Spinal cord (tissue), 10 donors: ENCODE data around the gene KRT7. TPM values are rescaled to one million over a fixed set of nuclear protein-coding genes. Genes with fewer than 3 reads are reported as not detected.

Source experiments
- DNase-seq, 6 donors: peaks; one replicate each; pipeline versions ENCODE4 v3.0.0 to v3.0.0-alpha.2; 2013 to 2015; ENCODE audit warnings: low spot score in 6 of 6, low read depth in 4 of 6
- H3K27ac ChIP-seq: one replicate; pipeline ENCODE4 v1.5.1; 2013; ENCODE audit warnings: low read depth, low read length, control low read depth
- H3K27me3 ChIP-seq: one replicate; pipeline ENCODE4 v1.6.1; 2013; ENCODE audit warnings: low read length; ENCODE audit not compliant: control insufficient read depth, insufficient read depth
- H3K36me3 ChIP-seq: one replicate; pipeline ENCODE4 v1.6.1; 2013; ENCODE audit warnings: low read length; ENCODE audit not compliant: control insufficient read depth, insufficient read depth
- H3K4me1 ChIP-seq: one replicate; pipeline ENCODE4 v1.6.1; 2013; ENCODE audit warnings: low read length; ENCODE audit not compliant: control insufficient read depth, insufficient read depth
- H3K4me3 ChIP-seq: one replicate; pipeline ENCODE4 v1.5.1; 2013; ENCODE audit warnings: low read depth, low read length, control low read depth
- H3K9me3 ChIP-seq: one replicate; pipeline ENCODE4 v1.6.1; 2013; ENCODE audit warnings: low read length; ENCODE audit not compliant: control insufficient read depth, insufficient read depth
- WGBS: methylation state at CpG from one replicate; pipeline ENCODE4 v1.1.5; 2013; ENCODE audit warnings: missing lambda C conversion rate; ENCODE audit not compliant: insufficient coverage; 5-methylcytosine and 5-hydroxymethylcytosine counted together
- polyA plus RNA-seq, 2 donors: library from polyadenylated mRNA; unstranded; fragments of 120-200 nt; gene quantifications; one replicate each; pipeline ENCODE4 v1.2.1, GENCODE V29; 2013; ENCODE audit not compliant: insufficient read length in 2 of 2
- total RNA-seq, 2 donors: library from RNA; depleted of rRNA in 1 of 2; stranded (reverse); fragments of 120-200 nt in 1 of 2; fragments of >200 nt in 1 of 2; gene quantifications; one replicate each; pipeline versions ENCODE4 v1.2.3 to v1.2.4, GENCODE V29; 2013 to 2014
- donor health status: healthy.

Gene KRT7
- total and polyA plus RNA-seq, 4 donors = 0.33 to 1.2 (median 0.63) TPM; not detected in 1

DNA sequence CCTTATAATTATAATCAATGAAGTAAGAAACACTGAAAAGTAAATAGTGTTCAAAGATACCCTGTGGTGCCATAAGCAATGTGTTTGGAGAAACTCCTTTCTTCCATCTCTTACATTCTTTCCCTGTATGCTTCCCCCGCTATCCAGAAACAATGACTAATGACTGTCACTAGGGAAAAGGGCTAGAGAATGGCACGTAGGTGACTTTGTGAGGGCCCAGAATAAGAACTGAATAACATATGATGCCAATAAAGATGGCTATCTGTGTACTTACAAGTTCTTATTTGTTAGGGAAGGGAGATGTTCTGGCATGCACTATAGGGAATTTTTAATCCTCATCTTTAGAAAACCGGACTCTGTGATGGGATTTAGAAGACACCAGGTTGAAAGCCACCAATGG is 4.7 kb upstream of the KRT7 start:
- Histone ChIP-seq H3K9me3 (no peaks in the 10 kb centered on the region), H3K4me1 (peaks cover 12% of the 10 kb centered on the region), H3K36me3 (no peaks in the 10 kb centered on the region), H3K27me3 (peaks cover 31% of the 10 kb centered on the region), H3K27ac (no peak overlapping the region), H3K4me3 (no peak overlapping the region)
- DNase-seq = no peak
- WGBS = 64% methylated on average over 2 of the region's 3 CpGs

DNA sequence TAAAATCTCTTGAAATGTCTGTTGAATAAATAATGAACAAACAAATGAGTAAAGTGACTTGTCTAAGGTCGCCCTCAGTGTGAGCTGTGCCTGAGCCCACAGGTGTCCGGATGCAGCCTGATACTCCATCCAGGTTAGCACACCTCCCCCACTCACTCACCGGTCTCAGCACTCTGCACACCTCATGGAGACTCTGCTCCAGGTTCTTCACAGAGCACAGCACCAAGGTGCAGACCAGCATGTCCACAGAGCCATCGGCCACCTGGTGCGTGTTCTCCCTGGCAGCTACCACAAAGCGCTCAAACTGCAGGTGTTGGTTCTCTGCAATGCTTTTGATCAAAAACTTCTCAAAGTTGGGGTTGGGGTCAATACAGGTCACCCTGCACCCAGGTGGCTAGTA is 4.1 kb upstream of the KRT7 start:
- Histone ChIP-seq H3K27me3 (peaks cover 36% of the 10 kb centered on the region), H3K4me3 (no peak overlapping the region), H3K36me3 (no peaks in the 10 kb centered on the region), H3K4me1 (peaks cover 16% of the 10 kb centered on the region), H3K27ac (no peak overlapping the region), H3K9me3 (no peaks in the 10 kb centered on the region)
- WGBS = 98% methylated on average over 6 of the region's 6 CpGs
- no peak for DNase-seq

DNA sequence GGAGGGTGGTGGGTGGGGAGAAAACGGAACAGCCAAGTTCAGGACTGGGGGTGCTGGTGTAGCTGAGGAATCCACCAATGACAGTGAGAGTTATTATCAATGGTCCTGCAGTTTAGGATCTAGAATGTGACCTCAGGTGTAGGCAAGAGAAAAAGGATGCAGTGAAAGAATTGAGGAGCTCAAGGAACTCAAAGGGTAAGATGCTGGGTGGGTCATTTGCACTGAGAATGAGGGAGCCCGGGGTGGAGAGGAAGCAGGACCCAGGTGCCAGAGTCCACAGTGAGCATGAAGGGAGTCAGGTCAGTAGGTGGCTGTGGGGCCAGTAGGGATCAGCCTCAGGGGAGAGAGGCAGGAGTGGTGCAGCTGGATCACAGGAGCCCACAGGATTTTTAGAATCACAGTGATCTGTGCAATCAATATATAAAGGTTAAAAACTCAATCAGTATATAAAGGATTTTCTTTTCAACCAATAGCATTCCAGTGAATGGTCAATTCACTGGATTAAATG is 3.2 kb upstream of the KRT7 start:
- peaks cover 46% of the 10 kb centered on the region for H3K27me3 ChIP-seq
- 74% methylated on average over 2 of the region's 2 CpGs for WGBS

DNA sequence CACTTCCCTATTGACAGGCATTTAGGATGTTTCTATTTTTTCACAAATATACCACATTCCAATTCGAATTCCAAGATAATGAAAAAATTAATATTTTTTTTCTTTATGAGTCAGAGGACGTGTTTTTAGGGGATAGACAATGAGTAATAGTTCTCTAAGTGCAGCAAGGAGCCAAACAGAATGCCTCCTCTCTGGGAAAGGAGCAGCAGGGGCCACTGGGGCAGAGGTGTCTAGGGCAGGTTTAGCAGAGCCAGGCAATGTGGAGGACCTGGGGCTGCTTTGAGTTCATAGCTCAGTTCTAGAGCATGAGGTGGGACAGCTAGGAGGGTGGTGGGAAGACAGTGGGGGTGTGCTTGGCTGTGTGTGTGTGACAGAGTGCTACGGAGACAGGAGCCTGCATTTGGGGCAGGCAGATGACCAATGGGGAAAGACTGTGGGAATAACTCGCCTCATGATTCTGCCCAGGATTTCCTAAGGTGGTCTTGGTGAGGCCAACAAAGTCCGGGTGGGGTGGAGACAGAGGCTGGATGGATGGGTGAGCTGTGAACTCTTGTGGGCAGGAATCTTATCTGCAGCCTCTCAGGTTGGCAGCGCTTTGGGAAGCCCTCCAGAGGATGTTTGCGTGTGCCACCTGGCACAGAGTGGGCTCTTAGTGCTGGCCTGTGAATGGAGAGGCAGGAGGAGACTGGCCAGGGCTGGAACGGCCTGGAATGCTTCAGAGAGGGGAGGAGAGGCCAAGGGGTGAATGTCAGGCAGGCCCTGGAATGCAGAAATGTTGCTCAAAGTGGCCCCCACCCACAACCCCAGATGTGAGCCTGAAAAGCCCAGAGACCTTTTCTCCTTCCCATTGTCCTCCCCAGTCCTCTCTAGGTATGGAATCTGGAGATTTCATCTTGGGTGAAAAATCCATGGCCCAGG is 2.4 kb upstream of the KRT7 start:
- no peak overlapping the region for H3K4me3 ChIP-seq
- DNase-seq = no peak
- no peak overlapping the region for H3K27ac ChIP-seq
- 74% methylated on average over 6 of the region's 8 CpGs for WGBS
- H3K27me3 ChIP-seq = peaks cover 46% of the 10 kb centered on the region
- peaks cover 16% of the 10 kb centered on the region for H3K4me1 ChIP-seq
- H3K9me3 ChIP-seq = no peaks in the 10 kb centered on the region
- H3K36me3 ChIP-seq = no peaks in the 10 kb centered on the region

More for the DNA sequence above, 3.2 kb upstream of the KRT7 start:
- H3K9me3 ChIP-seq = no peaks in the 10 kb centered on the region
- no peak overlapping the region for H3K27ac ChIP-seq
- no peak for DNase-seq
- peaks cover 16% of the 10 kb centered on the region for H3K4me1 ChIP-seq
- no peak overlapping the region for H3K4me3 ChIP-seq
- no peaks in the 10 kb centered on the region for H3K36me3 ChIP-seq

DNA sequence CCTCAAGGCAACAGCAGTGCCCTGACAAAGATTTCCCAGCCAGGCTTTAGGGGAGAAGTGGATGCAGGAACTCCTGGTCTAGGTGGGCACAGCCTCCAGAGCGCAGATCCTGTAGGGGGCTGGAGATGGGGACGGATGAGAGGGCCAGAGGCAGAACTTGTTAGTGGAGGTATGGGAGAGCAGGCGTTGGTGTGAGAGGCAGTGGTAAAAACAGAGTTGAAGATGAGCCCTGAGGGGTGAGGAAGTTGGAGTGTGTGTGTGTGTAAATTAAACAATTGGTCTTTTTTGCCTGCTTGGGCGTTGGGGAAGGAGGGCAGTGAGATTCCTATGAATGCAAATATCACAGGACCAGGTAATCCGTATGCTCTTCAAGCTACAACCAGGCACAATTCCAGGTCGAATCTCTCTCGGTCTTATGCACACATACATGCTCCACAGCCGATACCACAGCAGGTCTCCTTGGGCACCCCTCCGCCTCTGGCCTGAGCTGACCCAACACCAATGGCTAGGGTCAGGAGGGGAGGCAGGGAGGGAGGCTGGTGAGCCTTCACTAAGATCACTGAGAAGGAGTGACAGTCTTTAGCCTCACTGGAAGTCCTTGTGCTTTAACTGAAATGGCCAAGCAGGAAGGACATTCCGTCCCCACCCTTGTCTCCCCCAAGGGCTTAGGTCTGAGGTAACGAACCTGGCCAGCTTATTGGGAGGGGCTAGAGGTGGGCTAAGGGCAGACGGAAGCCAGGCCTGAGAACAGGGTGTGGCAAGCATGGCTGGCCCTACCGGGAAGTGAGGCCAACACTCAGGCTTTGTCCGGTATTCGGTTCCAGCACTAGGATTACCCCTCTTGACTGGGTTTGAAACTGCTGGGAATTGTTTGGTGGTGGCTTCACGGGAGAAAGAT is 1.5 kb upstream of the KRT7 start:
- no peak for DNase-seq
- Histone ChIP-seq H3K9me3 (no peaks in the 10 kb centered on the region), H3K27ac (no peak overlapping the region), H3K4me1 (peaks cover 16% of the 10 kb centered on the region), H3K36me3 (no peaks in the 10 kb centered on the region), H3K4me3 (no peak overlapping the region), H3K27me3 (peaks cover 46% of the 10 kb centered on the region)
- WGBS = 68% methylated on average over 14 of the region's 16 CpGs

DNA sequence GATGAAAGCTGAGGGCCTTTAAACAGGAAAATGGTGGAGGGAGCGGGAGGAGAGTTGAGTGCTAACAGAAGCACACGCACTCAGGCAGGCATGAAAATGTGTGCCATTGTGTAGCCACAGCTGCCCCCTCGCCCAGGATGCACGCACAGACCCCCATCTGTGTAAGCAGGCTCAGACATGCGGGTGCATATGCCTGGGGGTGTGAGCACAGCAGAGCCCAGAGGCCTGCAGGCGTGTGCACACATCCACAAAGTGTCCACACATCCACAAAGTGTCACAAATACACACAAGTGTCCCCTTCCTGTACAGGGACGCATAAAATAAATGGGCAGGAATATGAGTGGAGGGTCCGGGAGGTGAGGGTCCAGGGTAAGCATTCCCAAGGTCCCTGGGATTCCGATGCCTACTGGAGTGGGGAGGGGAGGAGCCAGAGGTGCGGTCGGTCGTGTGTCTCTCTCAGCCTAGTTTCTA is 805 bp upstream of the KRT7 start:
- no peak for DNase-seq

DNA sequence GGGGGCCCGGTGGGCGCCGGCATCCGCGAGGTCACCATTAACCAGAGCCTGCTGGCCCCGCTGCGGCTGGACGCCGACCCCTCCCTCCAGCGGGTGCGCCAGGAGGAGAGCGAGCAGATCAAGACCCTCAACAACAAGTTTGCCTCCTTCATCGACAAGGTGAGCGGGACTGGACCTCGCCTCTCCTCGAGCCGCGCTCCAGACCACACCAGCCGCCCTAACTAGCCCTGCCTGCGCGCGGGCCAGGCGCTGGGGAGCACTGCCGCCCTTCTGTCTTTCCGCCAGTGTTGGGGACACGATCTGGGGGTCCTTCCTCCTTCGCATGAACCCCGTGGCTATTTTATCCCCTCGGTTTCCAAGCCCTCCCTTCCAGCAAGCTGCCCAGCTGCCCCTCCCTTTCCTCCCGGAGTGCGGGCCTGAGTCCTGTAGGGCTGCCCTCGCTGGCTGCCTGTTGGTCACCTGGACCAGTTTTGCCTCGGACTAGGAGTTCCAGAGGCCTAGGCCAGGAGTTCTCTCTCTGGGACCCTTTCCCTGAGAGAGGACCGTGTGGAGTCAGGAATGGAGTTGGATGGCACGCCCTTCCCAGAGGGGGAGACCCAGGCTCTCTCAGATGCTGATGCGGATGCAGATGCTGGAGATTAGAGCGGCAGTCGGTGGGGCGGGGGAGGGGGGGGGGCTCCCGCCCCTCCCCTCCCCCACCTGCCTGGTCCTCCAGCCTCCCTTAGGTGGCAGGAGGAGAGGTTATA is 592 bp downstream of the KRT7 start:
- no peak for DNase-seq
- 8% methylated on average over 32 of the region's 40 CpGs for WGBS
- H3K4me3 ChIP-seq = no peak overlapping the region
- peaks cover 46% of the 10 kb centered on the region for H3K27me3 ChIP-seq
- peaks cover 16% of the 10 kb centered on the region for H3K4me1 ChIP-seq
- no peaks in the 10 kb centered on the region for H3K36me3 ChIP-seq
- H3K27ac ChIP-seq = no peak overlapping the region
- H3K9me3 ChIP-seq = no peaks in the 10 kb centered on the region

More for the DNA sequence above, 805 bp upstream of the KRT7 start:
- Histone ChIP-seq H3K4me3 (no peak overlapping the region), H3K4me1 (peaks cover 16% of the 10 kb centered on the region), H3K36me3 (no peaks in the 10 kb centered on the region), H3K27me3 (peaks cover 46% of the 10 kb centered on the region), H3K27ac (no peak overlapping the region), H3K9me3 (no peaks in the 10 kb centered on the region)
- 38% methylated on average over 11 of the region's 12 CpGs for WGBS

DNA sequence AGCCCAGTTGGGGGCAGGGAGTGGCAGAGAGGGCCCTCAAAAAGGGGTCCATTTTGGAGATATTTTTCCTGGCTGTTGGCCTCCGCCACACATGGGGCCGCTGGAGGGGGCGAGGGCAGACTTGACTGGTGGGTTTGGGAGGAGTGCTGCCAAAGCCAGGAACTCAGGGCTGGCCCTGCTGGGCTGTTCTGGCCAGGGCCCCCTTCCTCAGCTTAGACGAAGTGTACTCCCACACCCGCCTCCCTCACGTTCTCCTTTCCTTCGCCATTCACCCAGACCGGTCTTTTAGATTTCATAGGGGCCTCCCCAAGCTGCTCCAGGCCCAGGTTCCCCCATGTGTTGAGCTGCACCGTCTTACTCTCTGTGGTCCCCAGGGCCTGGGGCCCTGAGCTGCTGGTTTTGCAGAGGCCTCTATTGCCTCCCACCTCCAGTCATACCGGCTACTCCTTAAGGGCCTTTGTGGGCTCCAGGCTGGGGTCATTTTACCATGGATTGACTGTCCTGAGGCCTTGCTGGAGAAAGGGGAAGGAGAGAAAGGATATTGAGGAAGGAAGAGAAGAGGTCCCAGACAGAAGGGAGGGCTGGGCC is 1.3 kb downstream of the KRT7 start:
- DNase-seq = no peak
- Histone ChIP-seq H3K27me3 (peaks cover 46% of the 10 kb centered on the region), H3K9me3 (no peaks in the 10 kb centered on the region), H3K36me3 (no peaks in the 10 kb centered on the region), H3K4me1 (peaks cover 16% of the 10 kb centered on the region), H3K4me3 (no peak overlapping the region), H3K27ac (no peak overlapping the region)
- 65% methylated on average over 9 of the region's 10 CpGs for WGBS
